Measurements from ENCODE around the gene IST1.

IST1 gene

DNA sequence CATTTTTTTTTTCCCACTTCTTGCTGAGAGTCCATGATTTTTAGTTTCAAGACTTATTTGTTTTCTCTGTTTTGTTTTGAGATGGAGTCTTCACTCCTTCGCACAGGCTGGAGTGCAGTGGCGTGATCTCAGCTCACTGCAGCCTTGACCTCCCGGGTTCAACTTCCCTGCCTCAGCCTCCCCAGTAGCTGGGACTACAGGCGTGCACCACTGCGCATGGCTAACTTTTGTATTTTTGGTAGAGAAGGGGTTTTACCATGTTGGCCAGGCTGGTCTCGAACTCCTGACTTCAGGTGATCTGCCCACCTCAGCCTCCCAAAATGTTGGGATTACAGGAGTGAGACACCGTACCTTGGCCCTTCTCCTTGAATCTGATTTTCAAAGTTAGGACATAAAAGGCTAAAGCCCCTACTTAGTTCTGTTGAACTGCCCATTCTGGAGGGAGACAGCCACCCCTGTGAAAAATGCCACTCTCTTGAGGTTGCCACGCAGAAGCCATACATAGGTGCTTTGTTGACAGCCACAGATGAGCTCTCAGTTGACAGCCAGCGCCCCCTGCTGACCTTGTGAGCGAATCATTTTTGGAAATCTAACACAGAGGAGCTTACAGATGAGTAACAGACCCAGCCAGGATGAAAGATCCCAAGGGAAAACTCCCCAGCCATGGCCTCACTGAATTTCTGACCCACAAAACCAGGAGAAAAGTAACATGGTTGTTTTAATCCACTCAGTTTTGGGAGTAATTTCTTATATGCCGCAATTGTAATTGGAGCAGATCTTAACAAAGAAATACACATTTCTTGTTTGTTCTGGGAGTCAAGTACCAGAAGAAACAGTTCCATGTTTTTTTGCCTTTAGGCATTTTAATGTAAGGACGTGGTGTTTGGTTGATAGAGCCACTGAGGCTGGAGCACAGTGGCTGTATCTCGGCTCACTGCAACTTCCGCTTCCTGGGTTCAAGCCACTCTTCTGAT lies 66.0 kb downstream of the IST1 start:
- DNase-seq (ENCODE audit: low read depth in 1 of 2, low spot score in 1 of 2): peak; percentile 63 to 75

DNA sequence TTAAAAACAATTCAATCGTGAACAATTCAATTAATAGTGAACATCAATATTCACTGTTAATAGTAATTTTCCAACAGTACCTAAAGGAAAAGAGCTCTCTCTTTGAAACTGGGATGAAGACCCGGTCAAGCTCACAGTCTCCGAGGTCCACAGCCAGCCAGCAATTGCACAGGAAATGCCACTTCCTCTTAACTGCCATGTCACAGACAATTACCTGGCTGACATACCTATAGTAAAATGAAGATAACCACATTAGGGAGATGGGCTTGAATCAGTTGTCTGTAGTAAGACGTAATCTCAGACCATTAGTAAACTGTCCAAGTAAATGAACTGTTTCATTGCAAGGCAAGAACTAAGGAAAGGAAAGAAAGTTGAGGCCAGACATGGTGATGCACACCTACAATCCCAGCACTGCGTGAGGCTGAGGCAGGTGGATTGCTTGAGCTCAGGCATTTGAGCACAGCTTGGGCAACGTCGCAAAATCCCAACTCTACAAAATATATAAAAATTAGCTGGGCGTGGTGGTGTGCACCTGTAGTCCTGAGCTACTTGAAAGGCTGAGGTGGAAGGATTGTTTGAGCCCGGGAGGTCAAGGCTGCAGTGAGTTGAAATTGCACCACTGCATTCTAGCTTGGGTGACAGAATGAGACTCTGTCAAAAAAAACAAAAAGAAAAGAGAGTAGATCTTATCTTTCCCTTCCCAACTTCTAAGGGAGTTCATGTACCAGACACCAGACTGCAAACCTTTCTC lies 68.0 kb downstream of the IST1 start:
- DNase-seq (ENCODE audit: low read depth in 1 of 2, low spot score in 1 of 2): no peak

DNA sequence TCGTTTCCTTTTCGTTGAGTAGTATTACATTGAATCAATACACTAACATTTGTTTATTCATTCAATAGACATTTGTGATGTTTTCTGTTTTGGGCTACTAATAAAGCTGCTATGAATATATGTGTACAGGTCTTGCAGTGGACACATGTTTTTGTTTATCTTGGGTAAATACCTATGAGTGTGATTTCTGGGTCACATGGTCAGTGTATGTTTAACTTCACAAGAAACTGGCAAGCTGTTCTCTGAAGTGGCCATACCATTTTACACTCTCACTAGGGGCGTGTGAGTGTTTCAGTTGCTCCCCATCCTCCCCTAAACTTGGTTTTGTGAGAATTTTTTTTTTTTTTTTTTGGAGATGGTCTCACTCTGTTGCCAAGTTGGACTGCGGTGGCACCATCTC lies 69.9 kb downstream of the IST1 start:
- no peak for DNase-seq (ENCODE audit: low read depth in 1 of 2, low spot score in 1 of 2)

DNA sequence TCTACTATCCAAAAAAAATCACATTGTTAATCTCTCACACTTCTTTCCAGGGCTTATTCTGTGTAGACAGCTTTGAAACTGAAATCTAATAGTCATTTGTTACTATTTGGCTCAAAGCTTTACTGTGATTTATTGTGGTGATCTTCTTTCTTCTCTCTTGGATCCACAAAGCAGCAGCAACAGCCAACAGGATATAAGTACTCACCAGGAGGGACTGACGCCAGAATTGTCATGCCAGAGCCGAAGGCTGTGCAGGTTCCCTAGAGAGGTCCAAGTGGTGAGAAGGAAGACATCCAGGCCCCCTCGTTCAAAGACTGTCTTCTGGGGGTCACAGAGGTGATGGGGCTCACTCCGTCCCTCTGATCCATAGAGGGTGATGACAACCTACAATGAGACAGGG lies 71.6 kb downstream of the IST1 start:
- DNase-seq (ENCODE audit: low read depth in 1 of 2, low spot score in 1 of 2): no peak

DNA sequence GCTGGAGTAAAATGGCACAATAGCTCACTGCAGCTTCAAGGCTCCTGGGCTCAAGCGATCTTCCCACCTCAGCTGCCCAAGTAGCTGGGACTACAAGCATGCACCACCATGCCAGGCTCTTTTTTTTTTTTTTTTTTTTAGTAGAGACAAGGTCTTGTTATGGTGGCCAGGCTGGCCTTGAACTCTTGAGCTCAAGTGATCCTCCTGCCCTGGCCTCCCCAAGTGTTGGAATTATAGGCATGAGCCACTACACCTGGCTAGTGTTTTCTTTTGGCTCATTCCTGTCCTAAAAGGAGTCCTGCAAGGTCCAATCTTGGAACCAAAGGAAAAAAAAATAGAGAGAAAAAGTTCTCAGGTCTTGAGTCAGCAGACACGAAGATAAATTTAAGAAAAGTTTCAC lies 74.0 kb downstream of the IST1 start:
- DNase-seq (ENCODE audit: low read depth in 1 of 2, low spot score in 1 of 2): no peak

DNA sequence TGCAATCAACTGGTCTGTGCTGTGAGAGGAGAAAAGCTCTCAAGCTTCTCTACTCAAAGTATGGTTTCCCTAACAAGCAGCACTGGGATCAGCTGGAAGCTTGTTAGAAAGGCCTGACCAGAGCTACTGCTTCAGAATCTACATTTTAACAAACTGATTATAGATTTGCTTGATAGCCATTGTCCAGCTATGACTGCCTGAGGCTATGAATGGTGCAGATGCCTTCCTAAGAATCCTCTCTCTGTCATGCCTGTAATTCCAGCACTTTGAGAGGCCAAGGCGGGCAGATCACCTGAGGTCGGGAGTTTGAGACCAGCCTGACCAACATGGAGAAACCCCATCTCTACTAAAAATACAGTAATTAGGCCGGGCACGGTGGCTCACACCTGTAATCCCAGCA lies 76.2 kb downstream of the IST1 start:
- no peak for DNase-seq (ENCODE audit: low read depth in 1 of 2, low spot score in 1 of 2)

DNA sequence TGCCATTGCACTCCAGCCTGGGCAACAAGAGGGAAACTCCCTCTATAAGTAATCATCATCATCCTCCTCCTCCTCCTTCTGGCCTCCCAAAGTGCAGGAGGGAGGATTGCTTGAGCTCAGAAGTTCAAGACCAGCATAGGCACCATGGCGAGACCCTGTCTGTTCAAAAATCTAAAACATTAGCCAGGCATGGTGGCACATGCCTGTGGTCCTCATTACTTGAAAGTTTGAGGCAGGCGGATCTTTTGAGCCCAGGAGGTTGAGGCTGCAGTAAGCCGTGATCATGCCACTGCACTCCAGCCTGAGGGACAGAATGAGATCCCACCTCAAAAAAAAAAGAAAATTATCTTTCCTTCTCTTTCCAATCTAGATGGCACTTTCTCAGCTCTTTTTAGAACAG lies 77.0 kb downstream of the IST1 start:
- no peak for DNase-seq (ENCODE audit: low read depth in 1 of 2, low spot score in 1 of 2)

DNA sequence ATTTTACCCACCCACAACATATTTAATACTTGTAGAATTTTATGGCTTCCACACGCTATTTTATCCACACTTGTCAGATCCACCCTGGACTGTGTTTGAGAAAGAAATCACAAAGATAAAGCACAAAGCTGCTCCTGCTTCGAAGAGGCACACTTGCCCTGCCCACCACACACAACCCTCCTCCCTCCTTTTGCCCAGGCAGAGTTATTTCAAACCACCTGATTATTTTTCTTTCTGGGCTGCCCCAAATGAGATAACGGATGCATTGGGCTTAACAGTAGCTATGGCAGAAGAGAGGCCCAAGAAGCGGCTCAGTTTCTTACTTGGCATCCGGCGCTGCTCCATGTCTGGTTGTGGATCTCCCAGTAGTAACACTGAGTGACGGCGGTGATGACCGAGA lies 77.7 kb downstream of the IST1 start:
- no peak for DNase-seq (ENCODE audit: low read depth in 1 of 2, low spot score in 1 of 2)

DNA sequence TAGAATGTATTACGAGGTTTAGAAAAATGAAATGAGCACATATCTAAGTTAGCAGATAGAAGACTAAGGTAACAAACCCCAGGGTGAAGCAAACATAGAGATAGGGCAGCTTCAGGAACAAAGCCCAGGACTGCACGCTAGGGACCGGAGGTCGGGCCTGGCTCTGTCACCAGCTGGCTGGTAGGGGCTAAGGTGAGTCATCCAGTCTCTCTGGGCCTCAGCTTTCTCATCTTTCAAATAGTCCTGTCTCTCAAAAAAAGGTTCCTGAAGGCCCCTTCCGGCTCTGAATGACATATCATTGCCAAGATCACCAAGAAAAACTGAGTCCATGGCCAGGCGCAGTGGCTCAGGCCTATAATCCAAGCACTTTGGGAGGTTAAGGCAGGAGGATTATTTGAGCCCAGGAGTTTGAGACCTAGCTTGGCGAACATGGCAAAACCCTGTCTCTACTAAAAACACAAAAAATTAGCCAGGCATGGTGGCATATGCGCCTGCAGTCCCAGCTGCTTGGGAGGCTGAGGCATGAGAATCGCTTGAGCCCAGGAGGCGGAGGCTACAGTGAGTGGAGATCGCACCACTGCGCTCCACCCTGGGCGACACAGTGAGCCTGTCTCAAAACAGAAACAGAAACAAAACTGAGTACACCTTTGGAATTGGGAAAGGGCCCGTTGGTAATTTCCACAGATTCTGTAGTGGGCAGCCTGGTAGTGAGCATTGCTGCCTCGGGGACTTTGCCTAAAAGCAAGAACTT lies 78.9 kb downstream of the IST1 start:
- no peak for DNase-seq (ENCODE audit: low read depth in 1 of 2, low spot score in 1 of 2)
